Cardiac muscle cell (in vitro differentiated cells and primary cell): ENCODE results near the gene CCDC102A. TPM values are rescaled to one million over a fixed set of nuclear protein-coding genes. Genes with fewer than 3 reads are reported as not detected.
A peak's percentile ranks its signal among the peaks of the same experiment; 100 is the strongest.

Experiments
- DNase-seq, 2 donors: peaks; one replicate each; pipeline versions ENCODE4 v3.0.0 to v3.0.0-alpha.2; 2010 to 2017; ENCODE audit warnings: low read depth in 1 of 2, low spot score in 1 of 2
- H3K27ac ChIP-seq: fragments of 200-600 bp; sonication (generic); 2 replicates; pipeline ENCODE4 v1.5.1; 2016
- H3K27me3 ChIP-seq: fragments of 200-600 bp; sonication (generic); 2 replicates; pipeline ENCODE4 v1.6.0; 2016; ENCODE audit warnings: control low read depth
- H3K36me3 ChIP-seq: fragments of 200-600 bp; sonication (generic); 2 replicates; pipeline ENCODE4 v1.5.1; 2016; ENCODE audit warnings: control low read depth
- H3K4me1 ChIP-seq: fragments of 200-600 bp; sonication (generic); 2 replicates; pipeline ENCODE4 v1.8.1; 2017; ENCODE audit warnings: low read depth, mild to moderate bottlenecking, mixed run types
- H3K4me3 ChIP-seq: fragments of 200-600 bp; sonication (generic); 2 replicates; pipeline ENCODE4 v1.5.1; 2016; ENCODE audit warnings: mild to moderate bottlenecking
- H3K9me3 ChIP-seq: fragments of 200-600 bp; sonication (generic); 2 replicates; pipeline ENCODE4 v1.5.1; 2017; ENCODE audit warnings: low read depth, mild to moderate bottlenecking, control low read depth
- CTCF ChIP-seq: IDR thresholded peaks from 2 replicates; pipeline ENCODE4 v1.5.1; 2012; ENCODE audit warnings: low read depth, mild to moderate bottlenecking, low read length
- polyA plus RNA-seq: library from polyadenylated mRNA; unstranded; fragments of >200 nt; fragmentation: Nextera tagmentation; extraction: Ambion mirVana; gene quantifications from 2 replicates; pipeline ENCODE4 v1.2.1, GENCODE V29; 2016
- total RNA-seq: library from RNA; depleted of rRNA; stranded (reverse); fragments of >200 nt; gene quantifications from 2 replicates; pipeline ENCODE4 v1.2.3, GENCODE V29; 2016

Gene CCDC102A
- total and polyA plus RNA-seq, 2 experiments from 2014 or later = 30.1 to 51.9 TPM

DNA sequence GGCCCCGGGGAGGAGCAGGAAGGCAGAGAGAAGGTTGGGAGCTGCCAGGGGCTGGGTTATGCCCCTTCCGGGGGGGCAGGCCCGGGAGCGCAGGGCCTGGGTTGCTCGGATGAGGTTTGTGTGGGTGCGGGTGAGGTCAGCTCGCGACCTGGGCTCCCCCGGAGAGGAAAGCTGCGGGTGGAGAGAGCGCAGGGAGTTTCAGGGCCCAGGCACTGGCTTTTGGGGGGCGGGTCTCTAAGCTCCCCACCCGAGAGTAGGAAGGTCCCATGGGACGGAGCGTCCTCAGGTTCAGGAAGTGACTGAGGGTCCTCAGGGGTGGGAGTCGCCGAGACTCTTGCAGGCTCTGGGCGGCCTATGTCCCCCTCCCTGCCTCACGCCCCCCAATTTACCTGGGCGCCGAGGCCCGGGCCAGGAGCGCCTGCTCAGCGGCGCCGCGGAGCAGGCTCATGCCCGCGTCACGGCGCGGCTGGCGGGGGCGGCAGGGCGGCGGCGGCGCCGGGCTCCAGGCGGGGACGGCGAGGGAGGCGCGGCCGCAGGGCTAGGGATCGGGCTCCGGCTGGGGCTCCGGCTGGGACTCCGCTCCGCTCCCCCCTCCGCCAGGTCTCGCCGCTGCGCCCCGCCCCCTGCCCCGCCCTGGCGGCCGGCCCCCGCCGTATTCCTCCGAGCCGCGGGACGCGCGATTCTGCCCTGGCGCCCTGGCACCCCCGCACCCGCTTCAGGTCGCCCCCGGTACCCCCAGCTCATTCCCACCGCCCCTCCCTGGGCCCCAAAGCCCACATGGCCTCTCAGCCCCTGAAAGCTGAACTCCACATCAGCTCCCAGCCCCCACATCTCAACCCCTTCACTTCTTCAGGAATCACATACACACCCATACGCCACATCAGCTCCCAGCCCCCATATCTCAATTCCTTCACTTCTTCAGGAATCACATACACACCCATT is 50.2 kb downstream of the CCDC102A start, which contains the start of gene DOK4:
Gene DOK4, minus strand, starts transcription at position 578 of the 942 bp plus-strand sequence. CDS start 6,986 bp downstream, outside the sequence.
- Histone ChIP-seq H3K4me1 (peaks cover 31% of the 10 kb centered on the region), H3K27ac (peak within 1 kb of the TSS; percentile 95), H3K9me3 (no peaks in the 10 kb centered on the region), H3K4me3 (peak within 1 kb of the TSS; percentile 100), H3K27me3 (no peaks in the 10 kb centered on the region), H3K36me3 (peaks cover 11% of the 10 kb centered on the region)
- peak; percentile 80 to 87 for DNase-seq
- no peak for TF ChIP-seq CTCF

DNA sequence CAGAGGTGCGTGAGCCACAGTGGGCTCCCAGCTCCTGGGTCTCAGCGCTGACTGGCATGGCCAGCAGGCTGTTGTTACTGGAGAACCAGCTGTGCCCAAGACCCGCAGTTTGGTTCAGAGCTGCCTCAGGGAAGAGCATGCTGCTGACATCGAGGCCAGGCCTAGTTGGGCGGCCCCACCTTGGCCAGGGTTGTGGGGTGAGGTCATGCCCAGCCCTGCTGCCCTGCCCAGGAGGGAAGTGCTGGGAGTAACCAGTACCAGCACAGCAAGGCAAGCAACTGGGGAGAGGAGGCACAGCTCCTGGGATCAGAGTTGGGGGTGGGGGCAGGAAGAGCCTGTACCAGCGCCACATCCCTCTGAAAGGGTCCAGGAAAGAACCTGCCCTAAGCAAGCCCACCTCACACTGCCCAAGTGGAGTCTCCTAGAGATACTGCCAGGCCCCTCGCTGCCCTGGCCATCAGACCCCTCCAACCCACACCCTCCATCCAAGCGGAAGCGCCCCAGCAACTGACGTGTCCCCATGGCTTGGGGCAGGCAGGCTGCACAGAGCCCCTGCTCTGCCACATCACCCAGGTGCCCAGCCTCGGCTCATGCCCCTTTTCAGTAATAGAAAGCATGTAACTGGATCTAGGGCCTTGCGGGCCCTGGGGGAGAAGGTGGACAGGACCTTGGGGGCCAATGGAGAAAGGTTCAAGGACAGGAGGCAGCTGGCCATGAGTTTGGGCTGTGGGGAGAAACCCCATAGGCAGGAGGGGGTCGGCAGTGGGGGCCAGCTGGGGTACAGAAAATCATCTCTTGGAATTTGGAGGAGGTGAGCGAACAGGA is 51.1 kb downstream of the CCDC102A start:
- Histone ChIP-seq H3K27me3 (no peaks in the 10 kb centered on the region), H3K27ac (peak overlapping the region; percentile 95), H3K4me3 (peak overlapping the region; percentile 100), H3K9me3 (no peaks in the 10 kb centered on the region), H3K36me3 (peaks cover 16% of the 10 kb centered on the region), H3K4me1 (peaks cover 40% of the 10 kb centered on the region)
- TF ChIP-seq CTCF = no peak
- DNase-seq = no peak

GRCh38 chr16:57484515-57485005 is 51.8 kb downstream of the CCDC102A start:
- Histone ChIP-seq H3K36me3 (peaks cover 17% of the 10 kb centered on the region), H3K27ac (peak overlapping the region; percentile 95), H3K9me3 (no peaks in the 10 kb centered on the region), H3K27me3 (no peaks in the 10 kb centered on the region), H3K4me3 (peak overlapping the region; percentile 100), H3K4me1 (peaks cover 48% of the 10 kb centered on the region)
- no peak for DNase-seq
- TF ChIP-seq CTCF = no peak

DNA sequence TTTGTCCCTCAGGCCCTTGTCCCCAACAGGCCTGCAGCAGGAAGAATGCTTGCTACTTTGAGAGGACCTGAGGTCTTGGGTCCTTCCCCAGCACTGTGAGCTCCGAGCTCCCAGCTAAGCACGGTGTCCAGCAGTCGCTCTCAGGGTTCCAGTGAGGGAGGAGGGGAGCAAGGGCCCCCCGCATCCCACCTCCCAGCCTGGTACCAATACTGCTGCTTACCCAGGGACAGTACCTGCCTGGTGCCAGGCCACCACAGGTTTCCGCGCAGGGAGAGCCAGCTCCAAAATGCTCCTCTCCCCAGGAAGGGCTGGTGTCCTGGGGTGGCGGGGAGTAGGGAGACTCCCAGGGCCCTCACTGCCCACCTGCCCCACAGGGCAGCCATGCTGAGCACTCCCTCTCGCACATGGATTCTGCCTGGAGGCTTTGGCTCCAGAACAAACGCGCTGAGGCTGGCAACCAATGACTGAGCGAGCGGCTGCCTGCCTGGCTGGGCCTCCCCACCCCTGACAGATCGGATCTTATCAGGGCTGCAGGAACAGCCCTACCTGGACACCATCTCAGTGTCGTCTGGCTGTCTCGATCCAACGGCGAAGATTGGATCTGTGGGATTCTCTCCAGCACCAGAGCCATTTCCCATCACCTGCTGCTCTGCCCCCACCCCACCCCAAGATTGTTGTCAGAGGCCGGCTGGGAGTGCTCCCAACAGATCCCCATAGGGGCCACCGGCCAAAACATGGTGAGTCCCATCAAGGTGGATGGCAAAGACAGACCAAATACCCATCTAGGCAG is 52.5 kb downstream of the CCDC102A start:
- H3K36me3 ChIP-seq = peaks cover 23% of the 10 kb centered on the region
- no peaks in the 10 kb centered on the region for H3K9me3 ChIP-seq
- peak overlapping the region; percentile 100 for H3K4me3 ChIP-seq
- peak overlapping the region; percentile 95 for H3K27ac ChIP-seq
- H3K27me3 ChIP-seq = no peaks in the 10 kb centered on the region
- no peak for TF ChIP-seq CTCF
- peaks cover 54% of the 10 kb centered on the region for H3K4me1 ChIP-seq
- DNase-seq = no peak
